Fibroblast of pulmonary artery (primary cell): Measurements from ENCODE around the gene MAFG.

Experiments
- DNase-seq: peaks from one replicate; pipeline ENCODE4 v3.0.0-alpha.2; 2010; ENCODE audit warnings: low read depth
- H3K4me3 ChIP-seq: replicated peaks from 2 replicates; pipeline ENCODE4 v1.5.1; 2011; ENCODE audit warnings: low read depth, mild to moderate bottlenecking, control low read depth, low read length, moderate library complexity
- CTCF ChIP-seq: IDR thresholded peaks from 2 replicates; pipeline ENCODE4 v1.5.1; 2011; ENCODE audit warnings: mild to moderate bottlenecking, control low read depth, low read length, inconsistent platforms; ENCODE audit errors: missing control alignments

MAFG gene

GRCh38 chr17:81910840-81911276 lies 16.7 kb downstream of the MAFG start:
- TF ChIP-seq CTCF = no peak

GRCh38 chr17:81909966-81910839 lies 17.3 kb downstream of the MAFG start:
- peak overlapping the region; percentile 65 for H3K4me3 ChIP-seq
- DNase-seq = no peak
- TF ChIP-seq CTCF = no peak

More at GRCh38 chr17:81910840-81911276, 16.7 kb downstream of the MAFG start:
- no peak for DNase-seq
- H3K4me3 ChIP-seq = peak overlapping the region; percentile 65

GRCh38 chr17:81909231-81909630 lies 18.3 kb downstream of the MAFG start:
- DNase-seq = no peak
- no peak for TF ChIP-seq CTCF
- no peak overlapping the region for H3K4me3 ChIP-seq

- TF ChIP-seq CTCF = no peak
- no peak overlapping the region for H3K4me3 ChIP-seq
- no peak for DNase-seq
Observed at GRCh38 chr17:81908793-81909192, 18.7 kb downstream of the MAFG start.

GRCh38 chr17:81907219-81908145 lies 20.1 kb downstream of the MAFG start:
- TF ChIP-seq CTCF = no peak
- DNase-seq = no peak
- no peak overlapping the region for H3K4me3 ChIP-seq

GRCh38 chr17:81906476-81907218 lies 20.9 kb downstream of the MAFG start:
- H3K4me3 ChIP-seq = no peak overlapping the region
- no peak for TF ChIP-seq CTCF
- DNase-seq = no peak
